ENCODE data around the gene SIK2.

DNA sequence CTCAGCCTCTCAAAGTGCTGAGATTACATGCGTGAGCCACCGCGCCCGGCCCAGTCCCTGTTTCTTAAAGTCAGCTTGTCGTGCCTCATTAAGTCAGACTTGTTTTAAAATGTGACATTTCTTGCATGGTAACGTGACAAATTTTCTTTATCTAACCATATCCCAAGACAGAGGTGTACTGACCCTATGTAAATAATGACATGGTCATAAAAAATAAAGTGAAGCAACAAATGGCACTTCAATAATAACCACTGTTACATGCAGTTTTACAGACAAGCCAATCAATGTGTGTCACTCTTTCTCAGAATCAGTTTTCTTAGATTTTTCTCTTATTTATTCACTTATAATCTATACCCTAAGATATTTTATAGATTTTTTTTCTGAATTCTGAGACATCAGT is 26.5 kb upstream of the SIK2 start:
- TF ChIP-seq, protein P1, sequence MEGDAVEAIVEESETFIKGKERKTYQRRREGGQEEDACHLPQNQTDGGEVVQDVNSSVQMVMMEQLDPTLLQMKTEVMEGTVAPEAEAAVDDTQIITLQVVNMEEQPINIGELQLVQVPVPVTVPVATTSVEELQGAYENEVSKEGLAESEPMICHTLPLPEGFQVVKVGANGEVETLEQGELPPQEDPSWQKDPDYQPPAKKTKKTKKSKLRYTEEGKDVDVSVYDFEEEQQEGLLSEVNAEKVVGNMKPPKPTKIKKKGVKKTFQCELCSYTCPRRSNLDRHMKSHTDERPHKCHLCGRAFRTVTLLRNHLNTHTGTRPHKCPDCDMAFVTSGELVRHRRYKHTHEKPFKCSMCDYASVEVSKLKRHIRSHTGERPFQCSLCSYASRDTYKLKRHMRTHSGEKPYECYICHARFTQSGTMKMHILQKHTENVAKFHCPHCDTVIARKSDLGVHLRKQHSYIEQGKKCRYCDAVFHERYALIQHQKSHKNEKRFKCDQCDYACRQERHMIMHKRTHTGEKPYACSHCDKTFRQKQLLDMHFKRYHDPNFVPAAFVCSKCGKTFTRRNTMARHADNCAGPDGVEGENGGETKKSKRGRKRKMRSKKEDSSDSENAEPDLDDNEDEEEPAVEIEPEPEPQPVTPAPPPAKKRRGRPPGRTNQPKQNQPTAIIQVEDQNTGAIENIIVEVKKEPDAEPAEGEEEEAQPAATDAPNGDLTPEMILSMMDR (IDR thresholded peaks at IDR 0.05 in 2 of 3, conservative IDR thresholded peaks at IDR 0.05 in 1 of 3; ENCODE audit: borderline replicate concordance in 1 of 3, insufficient read depth in 1 of 3, low read depth in 2 of 3, low read length in 2 of 3): no peak
- no peak for TF ChIP-seq EGR1 (IDR thresholded peaks at IDR 0.05; ENCODE audit: low read depth)
- no peak for TF ChIP-seq FOSL1 (IDR thresholded peaks at IDR 0.05; ENCODE audit: low read depth)
- TF ChIP-seq POLR2A (IDR thresholded peaks at IDR 0.05; ENCODE audit: borderline replicate concordance, extremely low read depth, insufficient read depth, insufficient read length): no peak
- no peak for TF ChIP-seq SIN3A (IDR thresholded peaks at IDR 0.05; ENCODE audit: low read depth)
- no peak for TF ChIP-seq RAD21 (IDR thresholded peaks at IDR 0.05; ENCODE audit: low read depth)

Measured in HCT116 (cell line).